SK-N-SH treated with all-trans-retinoic acid at 6 μM for 48 hours (cell line): Measurements from ENCODE around the gene DDX39A.

ENCODE experiments used
- ARNTL ChIP-seq: fragments of 450-650 bp; formaldehyde crosslinking; IDR thresholded peaks from 2 replicates; pipeline ENCODE4 v1.5.0; 2020; ENCODE audit warnings: low read depth, mild to moderate bottlenecking, moderate library complexity, borderline replicate concordance
- ESRRG ChIP-seq: fragments of 250-450 bp; sonication (Bioruptor Pico); IDR thresholded peaks from 2 replicates; pipeline ENCODE4 v1.6.1; 2021; ENCODE audit warnings: mild to moderate bottlenecking
- GLIS3 ChIP-seq: fragments of 250-450 bp; sonication (Bioruptor Pico); IDR thresholded peaks from 2 replicates; pipeline ENCODE4 v1.5.0; 2020; ENCODE audit warnings: mild to moderate bottlenecking, moderate library complexity
- ISL1 ChIP-seq: fragments of 250-450 bp; sonication (Bioruptor Pico); IDR thresholded peaks from 2 replicates; pipeline ENCODE4 v2.1.2; 2022; ENCODE audit warnings: mild to moderate bottlenecking, moderate library complexity
- OSR1 ChIP-seq: fragments of 250-450 bp; sonication (Bioruptor Pico); IDR thresholded peaks from 2 replicates; pipeline ENCODE4 v1.8.0; 2022; ENCODE audit warnings: moderate library complexity, mild to moderate bottlenecking, inconsistent platforms
- SNAI2 ChIP-seq: fragments of 250-450 bp; sonication (Bioruptor Pico); IDR thresholded peaks from 2 replicates; pipeline ENCODE4 v1.5.0; 2020; ENCODE audit warnings: mild to moderate bottlenecking, moderate library complexity
- ZNF565 ChIP-seq: fragments of 450-650 bp; formaldehyde crosslinking; conservative IDR thresholded peaks from 2 replicates; pipeline ENCODE4 v1.5.0; 2020; ENCODE audit warnings: low read depth, mild to moderate bottlenecking, moderate library complexity
- TF ChIP-seq, protein P1 (sequence below): fragments of 250-450 bp; sonication (Bioruptor Pico); IDR thresholded peaks from 2 replicates; pipeline ENCODE4 v1.8.0; 2020; ENCODE audit warnings: mild to moderate bottlenecking, moderate library complexity, borderline replicate concordance
- TF ChIP-seq, protein P2 (sequence below): fragments of 250-450 bp; sonication (Bioruptor Pico); IDR thresholded peaks from 2 replicates; pipeline ENCODE4 v1.5.0; 2020; ENCODE audit warnings: mild to moderate bottlenecking, moderate library complexity

DNA sequence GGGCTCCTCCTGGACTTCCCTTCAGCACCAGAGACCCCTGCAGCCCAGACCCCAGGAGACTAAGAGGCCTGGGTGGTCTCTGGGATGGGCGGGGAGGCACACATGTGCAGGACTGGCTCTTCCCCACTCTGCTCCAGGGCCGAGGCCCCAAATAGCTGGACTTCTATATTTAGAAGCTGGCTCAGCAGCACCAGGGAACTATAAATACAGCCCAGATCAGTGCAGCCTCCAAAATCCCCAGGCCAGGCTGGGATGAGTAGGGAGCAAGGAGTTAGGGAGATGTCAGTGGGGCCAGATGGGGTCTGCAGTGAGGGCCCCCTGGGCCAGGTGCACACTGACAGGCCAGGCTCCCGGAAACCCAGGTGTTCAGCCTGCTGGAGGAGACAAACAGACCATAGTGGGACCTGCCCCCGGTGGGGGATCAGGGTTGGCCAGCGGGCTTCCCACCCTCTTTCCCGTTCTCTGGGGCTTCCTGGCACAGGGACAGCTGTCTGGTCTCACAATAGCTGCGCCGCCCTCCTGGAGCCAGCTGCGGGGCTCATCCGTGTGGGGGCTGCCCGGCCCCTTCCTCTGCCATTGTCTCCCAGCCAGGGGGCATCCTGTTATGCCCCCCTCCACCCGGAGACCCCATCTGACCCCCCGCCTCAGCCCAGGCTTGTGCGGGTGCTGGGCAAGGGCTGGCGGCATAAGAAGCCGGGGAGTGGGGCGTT lies 43.4 kb downstream of the DDX39A start:
- TF ChIP-seq ZNF565 (no peak), GLIS3 (CRISPR knock-in tag) (no peak), SNAI2 (CRISPR knock-in tag) (no peak), ARNTL (CRISPR knock-in tag) (no peak), ESRRG (CRISPR knock-in tag) (no peak), ISL1 (no peak), OSR1 (CRISPR knock-in tag) (no peak)
- TF ChIP-seq, protein P1, sequence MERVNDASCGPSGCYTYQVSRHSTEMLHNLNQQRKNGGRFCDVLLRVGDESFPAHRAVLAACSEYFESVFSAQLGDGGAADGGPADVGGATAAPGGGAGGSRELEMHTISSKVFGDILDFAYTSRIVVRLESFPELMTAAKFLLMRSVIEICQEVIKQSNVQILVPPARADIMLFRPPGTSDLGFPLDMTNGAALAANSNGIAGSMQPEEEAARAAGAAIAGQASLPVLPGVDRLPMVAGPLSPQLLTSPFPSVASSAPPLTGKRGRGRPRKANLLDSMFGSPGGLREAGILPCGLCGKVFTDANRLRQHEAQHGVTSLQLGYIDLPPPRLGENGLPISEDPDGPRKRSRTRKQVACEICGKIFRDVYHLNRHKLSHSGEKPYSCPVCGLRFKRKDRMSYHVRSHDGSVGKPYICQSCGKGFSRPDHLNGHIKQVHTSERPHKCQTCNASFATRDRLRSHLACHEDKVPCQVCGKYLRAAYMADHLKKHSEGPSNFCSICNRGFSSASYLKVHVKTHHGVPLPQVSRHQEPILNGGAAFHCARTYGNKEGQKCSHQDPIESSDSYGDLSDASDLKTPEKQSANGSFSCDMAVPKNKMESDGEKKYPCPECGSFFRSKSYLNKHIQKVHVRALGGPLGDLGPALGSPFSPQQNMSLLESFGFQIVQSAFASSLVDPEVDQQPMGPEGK (CRISPR knock-in tag) = no peak
- TF ChIP-seq, protein P2, sequence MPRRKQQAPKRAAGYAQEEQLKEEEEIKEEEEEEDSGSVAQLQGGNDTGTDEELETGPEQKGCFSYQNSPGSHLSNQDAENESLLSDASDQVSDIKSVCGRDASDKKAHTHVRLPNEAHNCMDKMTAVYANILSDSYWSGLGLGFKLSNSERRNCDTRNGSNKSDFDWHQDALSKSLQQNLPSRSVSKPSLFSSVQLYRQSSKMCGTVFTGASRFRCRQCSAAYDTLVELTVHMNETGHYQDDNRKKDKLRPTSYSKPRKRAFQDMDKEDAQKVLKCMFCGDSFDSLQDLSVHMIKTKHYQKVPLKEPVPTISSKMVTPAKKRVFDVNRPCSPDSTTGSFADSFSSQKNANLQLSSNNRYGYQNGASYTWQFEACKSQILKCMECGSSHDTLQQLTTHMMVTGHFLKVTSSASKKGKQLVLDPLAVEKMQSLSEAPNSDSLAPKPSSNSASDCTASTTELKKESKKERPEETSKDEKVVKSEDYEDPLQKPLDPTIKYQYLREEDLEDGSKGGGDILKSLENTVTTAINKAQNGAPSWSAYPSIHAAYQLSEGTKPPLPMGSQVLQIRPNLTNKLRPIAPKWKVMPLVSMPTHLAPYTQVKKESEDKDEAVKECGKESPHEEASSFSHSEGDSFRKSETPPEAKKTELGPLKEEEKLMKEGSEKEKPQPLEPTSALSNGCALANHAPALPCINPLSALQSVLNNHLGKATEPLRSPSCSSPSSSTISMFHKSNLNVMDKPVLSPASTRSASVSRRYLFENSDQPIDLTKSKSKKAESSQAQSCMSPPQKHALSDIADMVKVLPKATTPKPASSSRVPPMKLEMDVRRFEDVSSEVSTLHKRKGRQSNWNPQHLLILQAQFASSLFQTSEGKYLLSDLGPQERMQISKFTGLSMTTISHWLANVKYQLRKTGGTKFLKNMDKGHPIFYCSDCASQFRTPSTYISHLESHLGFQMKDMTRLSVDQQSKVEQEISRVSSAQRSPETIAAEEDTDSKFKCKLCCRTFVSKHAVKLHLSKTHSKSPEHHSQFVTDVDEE (CRISPR knock-in tag) = no peak
